Effector memory CD8-positive, alpha-beta T cell (primary cell): Measurements from ENCODE around the gene RBM44.

Experiments
- ATAC-seq: fragments of 150-1000 bp; cut with Tn5 transposase; replicated peaks from 2 replicates; pipeline ENCODE4 v1.10.0; 2021; ENCODE audit warnings: mild to moderate bottlenecking, moderate library complexity
- DNase-seq, 3 experiments: peaks; one replicate each; pipeline ENCODE4 v3.0.0; 2021
- H3K27ac Mint-ChIP-seq, 2 donors: one replicate each; pipeline ENCODE4 v1.8.0; 2022; ENCODE audit warnings: mild to moderate bottlenecking in 2 of 2, mixed read lengths in 2 of 2, moderate library complexity in 2 of 2
- H3K27me3 Mint-ChIP-seq, 2 donors: one replicate each; pipeline ENCODE4 v1.8.0; 2022; ENCODE audit warnings: mixed read lengths in 2 of 2
- H3K36me3 Mint-ChIP-seq: one replicate; pipeline ENCODE4 v1.8.0; 2022; ENCODE audit warnings: mild to moderate bottlenecking, moderate library complexity, mixed read lengths; ENCODE audit not compliant: insufficient read depth
- H3K4me1 Mint-ChIP-seq, 2 donors: one replicate each; pipeline ENCODE4 v1.8.0; 2022; ENCODE audit warnings: low read depth in 2 of 2, mixed read lengths in 2 of 2
- H3K4me3 Mint-ChIP-seq, 2 donors: one replicate each; pipeline ENCODE4 v1.8.0; 2022; ENCODE audit warnings: mild to moderate bottlenecking in 2 of 2, mixed read lengths in 2 of 2, moderate library complexity in 2 of 2
- H3K9me3 Mint-ChIP-seq, 2 donors: one replicate each; pipeline ENCODE4 v1.8.0; 2022; ENCODE audit warnings: mixed read lengths in 2 of 2

The RBM44 gene

DNA sequence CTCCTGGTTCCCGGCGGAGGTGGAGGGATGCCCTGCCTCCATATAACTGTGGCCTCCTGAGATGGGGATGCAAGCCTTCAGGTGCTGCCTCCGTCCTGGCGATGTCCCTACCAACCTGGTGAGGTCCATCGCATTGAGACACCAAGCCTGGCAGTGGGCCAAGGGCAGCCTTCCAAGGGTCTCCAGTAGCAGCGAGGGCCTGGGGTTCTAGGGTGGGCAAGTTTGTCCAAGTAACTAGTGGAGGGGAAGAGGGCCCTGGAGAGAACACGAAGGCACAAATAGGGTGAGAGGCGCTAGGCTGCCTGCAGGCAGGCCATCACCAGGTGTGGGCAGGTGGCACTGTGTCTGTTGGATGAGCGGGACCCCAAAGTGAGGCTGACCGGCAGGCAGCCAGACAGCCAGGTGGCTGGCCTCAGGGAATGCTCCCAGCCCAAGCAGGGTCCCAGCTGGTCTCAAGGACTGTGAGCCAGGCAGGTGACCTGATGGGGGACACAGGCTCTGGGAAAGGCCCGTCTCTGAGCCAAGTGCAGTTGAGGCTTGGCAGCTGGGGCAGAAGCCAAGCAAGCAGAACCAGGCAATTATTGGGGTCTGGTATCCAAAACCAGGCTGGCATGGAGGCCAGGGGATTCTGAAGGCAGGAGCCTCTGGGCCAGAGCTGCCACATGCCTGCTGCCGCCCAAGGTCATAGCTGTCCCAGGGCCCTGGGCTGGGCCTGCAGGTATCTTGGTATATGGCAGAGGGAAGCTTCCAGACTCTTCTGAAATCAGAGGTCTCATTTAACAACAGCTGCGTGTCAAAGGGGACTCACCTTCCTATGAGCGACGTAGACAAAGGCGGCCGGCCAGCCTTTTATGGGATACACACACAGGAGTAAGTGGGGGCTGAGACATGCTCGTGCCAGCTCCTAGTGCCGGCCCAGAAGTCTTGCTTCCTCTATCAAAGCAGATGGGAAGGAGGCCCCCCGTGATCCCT lies 84.2 kb downstream of the RBM44 start:
- peak overlapping the region in 1 of 2 donors; percentile 66 for H3K27ac Mint-ChIP-seq
- no peaks in the 10 kb centered on the region for H3K9me3 Mint-ChIP-seq
- DNase-seq, result no peak
- no peaks in the 10 kb centered on the region for H3K27me3 Mint-ChIP-seq
- ATAC-seq, result no peak
- H3K4me1 Mint-ChIP-seq, result no peaks in the 10 kb centered on the region
- H3K4me3 Mint-ChIP-seq, result no peak overlapping the region
- H3K36me3 Mint-ChIP-seq, result no peaks in the 10 kb centered on the region

DNA sequence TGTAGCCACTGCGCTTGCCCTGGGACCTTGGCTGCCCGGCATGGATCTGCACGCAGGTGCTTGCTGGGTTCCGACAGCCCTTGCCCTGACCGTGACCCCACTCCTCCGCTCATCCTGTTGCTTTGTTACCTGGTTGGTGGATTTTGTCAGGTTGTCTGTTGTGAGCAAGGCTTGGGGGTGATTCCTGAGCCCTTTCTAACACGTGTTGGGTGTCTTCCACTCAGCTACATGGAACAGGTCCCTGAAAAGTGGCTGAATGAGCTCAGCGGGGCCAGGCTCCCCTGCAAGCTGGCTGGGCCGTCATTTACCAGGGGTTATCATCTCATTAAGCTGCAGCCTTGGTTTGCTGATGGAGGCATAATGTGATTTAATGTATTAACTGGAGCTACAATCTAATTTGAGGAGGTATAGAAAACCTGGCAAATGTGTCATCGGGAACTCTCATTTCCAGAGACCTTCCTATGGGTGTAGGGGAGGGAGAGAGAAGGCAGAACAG lies 85.4 kb downstream of the RBM44 start:
- no peak for ATAC-seq
- H3K4me1 Mint-ChIP-seq, result no peaks in the 10 kb centered on the region
- H3K9me3 Mint-ChIP-seq, result no peaks in the 10 kb centered on the region
- no peak overlapping the region for H3K4me3 Mint-ChIP-seq
- no peak for DNase-seq
- no peaks in the 10 kb centered on the region for H3K27me3 Mint-ChIP-seq
- no peak overlapping the region for H3K27ac Mint-ChIP-seq
- H3K36me3 Mint-ChIP-seq, result no peaks in the 10 kb centered on the region

- no peaks in the 10 kb centered on the region for H3K36me3 Mint-ChIP-seq
- DNase-seq (no peak), ATAC-seq (no peak)
- no peaks in the 10 kb centered on the region for H3K27me3 Mint-ChIP-seq
- H3K4me1 Mint-ChIP-seq, result no peaks in the 10 kb centered on the region
- H3K27ac Mint-ChIP-seq, result no peak overlapping the region
- no peak overlapping the region for H3K4me3 Mint-ChIP-seq
- no peaks in the 10 kb centered on the region for H3K9me3 Mint-ChIP-seq
Measured at GRCh38 chr2:237884681-237885080, 86.1 kb downstream of the RBM44 start.

GRCh38 chr2:237885111-237885930 lies 86.7 kb downstream of the RBM44 start:
- Mint-ChIP-seq H3K9me3 (no peaks in the 10 kb centered on the region), H3K4me1 (no peaks in the 10 kb centered on the region), H3K4me3 (no peak overlapping the region)

DNA sequence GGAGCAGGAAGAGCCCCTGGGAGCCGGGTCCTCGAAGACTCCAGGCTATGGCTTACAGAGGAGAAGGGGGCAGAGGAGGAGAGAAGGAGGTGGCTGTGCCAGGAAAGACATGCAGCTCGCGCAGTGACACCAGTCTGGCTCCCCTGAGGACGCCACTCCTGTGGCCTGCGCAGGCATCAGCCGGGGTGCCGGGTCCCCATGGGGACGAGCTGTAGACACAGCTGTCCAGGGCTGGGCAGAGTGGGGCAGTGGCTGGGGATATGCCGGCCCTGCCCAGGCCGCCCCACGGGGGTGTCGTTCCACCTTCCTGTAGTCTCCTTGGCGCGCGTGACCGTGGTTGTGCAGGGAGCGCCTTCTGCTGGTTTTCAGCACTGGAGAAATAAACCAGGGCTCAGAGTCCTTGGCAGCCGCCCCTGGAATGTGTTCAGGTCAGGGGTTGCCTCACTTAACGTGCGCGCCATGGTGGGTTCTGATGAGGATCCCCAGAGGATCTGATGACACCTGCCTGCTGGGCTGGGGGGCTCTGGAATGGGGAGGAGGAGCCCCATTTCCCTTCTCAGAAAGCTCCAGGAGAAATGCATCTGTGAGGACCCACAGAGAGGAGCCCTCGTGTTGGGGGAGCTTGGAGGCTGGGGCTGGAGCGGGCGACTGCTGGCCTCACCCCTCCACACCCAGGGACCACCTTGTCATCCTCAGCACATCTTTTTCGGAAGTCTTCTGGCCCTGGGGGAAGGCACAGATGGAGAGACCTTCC lies 87.5 kb downstream of the RBM44 start:
- H3K36me3 Mint-ChIP-seq, result no peaks in the 10 kb centered on the region
- H3K9me3 Mint-ChIP-seq, result no peaks in the 10 kb centered on the region
- H3K4me1 Mint-ChIP-seq, result no peaks in the 10 kb centered on the region
- ATAC-seq (no peak), DNase-seq (no peak)
- H3K27me3 Mint-ChIP-seq, result no peaks in the 10 kb centered on the region
- no peak overlapping the region for H3K4me3 Mint-ChIP-seq
- no peak overlapping the region for H3K27ac Mint-ChIP-seq

More at GRCh38 chr2:237885111-237885930, 86.7 kb downstream of the RBM44 start:
- no peak overlapping the region for H3K27ac Mint-ChIP-seq
- ATAC-seq, result no peak
- H3K36me3 Mint-ChIP-seq, result no peaks in the 10 kb centered on the region
- H3K27me3 Mint-ChIP-seq, result no peaks in the 10 kb centered on the region
- no peak for DNase-seq

DNA sequence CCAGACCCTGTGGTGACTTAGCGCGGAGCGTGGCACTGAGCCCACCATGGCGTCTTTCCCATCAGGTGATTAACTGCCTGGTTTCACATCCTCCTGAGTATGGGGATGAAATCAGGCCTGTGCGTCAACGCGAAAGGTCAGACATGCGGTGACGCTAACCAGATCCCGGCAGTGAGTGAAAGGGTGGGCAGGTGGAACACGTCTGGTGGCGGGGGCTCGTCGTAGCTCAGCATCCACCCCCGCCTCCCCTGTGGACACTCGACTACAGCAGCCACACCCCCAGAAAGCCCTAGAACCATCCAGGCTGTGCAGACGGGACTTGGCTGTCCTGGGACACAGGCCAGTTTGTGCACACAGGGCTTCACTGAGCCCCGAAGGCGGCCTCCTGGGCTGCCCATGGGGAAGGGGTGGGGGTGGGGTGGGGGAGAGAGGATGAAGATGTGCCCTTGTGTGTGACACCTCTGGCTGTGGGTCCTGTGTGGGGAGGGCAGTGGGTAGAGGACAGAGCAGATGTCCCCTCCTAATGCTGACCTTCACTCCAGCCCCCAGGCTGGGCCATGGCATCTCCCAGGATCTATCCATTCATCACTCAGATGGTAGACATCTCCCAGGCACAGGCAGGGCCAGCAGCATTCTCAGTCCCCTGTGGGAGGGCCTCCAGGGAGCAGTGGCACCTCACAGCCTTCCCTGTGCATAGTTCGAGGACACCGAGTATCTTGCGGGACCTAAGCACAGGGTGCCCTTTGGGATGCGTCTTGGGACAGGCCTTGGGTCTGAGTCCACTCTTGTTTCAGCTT lies 88.3 kb downstream of the RBM44 start:
- H3K27me3 Mint-ChIP-seq, result no peaks in the 10 kb centered on the region

DNA sequence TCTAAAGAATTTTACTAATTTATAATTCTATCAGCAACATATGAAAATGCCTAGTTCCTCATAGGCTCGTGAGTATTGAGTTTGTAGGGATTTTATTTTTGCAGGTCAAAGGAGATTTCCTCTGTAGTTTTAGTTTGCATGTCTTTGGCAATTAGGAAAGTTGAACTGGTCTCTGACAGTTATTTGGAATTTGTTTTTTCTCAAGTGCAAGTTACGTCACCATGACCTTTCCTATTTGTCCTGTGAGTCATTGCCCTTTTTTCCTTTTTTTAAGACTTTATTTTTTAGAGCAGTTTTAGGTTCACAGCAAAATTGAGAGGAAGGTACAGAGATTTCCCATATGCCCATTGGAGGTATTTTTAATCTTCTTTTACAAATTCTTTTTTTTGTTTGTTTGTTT lies 89.8 kb downstream of the RBM44 start:
- H3K27me3 Mint-ChIP-seq, result no peaks in the 10 kb centered on the region
- no peak for ATAC-seq
- H3K4me3 Mint-ChIP-seq, result no peak overlapping the region
- H3K9me3 Mint-ChIP-seq, result no peaks in the 10 kb centered on the region
- H3K36me3 Mint-ChIP-seq, result no peaks in the 10 kb centered on the region
- DNase-seq, result no peak
- peaks cover 3 to 11% of the 10 kb centered on the region in 2 donors for H3K4me1 Mint-ChIP-seq
- no peak overlapping the region for H3K27ac Mint-ChIP-seq

More for the DNA sequence above, 88.3 kb downstream of the RBM44 start:
- no peak for DNase-seq
- Mint-ChIP-seq H3K36me3 (no peaks in the 10 kb centered on the region), H3K27ac (no peak overlapping the region), H3K4me1 (peaks cover 0 to 2% of the 10 kb centered on the region in 2 donors), H3K9me3 (no peaks in the 10 kb centered on the region), H3K4me3 (no peak overlapping the region)
- ATAC-seq, result no peak

DNA sequence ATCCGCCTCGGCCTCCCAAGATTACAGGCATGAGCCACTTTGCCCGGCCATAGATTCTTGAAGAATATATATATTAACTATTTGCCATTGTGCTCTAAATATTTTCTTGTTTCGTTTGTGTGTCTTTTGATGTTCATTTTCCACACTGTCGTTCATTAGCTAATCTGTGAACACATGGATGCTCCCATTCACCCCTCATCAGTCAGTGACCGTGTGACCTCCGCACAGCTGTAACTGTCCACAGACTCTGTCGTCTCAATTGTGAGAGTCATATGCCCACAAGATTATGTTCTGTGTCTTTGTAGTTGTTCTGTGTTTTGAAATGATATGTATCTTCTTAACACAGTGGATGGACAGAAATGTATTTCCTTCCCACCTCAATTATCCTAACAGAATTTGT lies 90.4 kb downstream of the RBM44 start:
- no peak overlapping the region for H3K27ac Mint-ChIP-seq
- no peaks in the 10 kb centered on the region for H3K36me3 Mint-ChIP-seq
- ATAC-seq (no peak), DNase-seq (no peak)
- H3K27me3 Mint-ChIP-seq, result no peaks in the 10 kb centered on the region
- H3K4me1 Mint-ChIP-seq, result peaks cover 4 to 11% of the 10 kb centered on the region in 2 donors
- no peaks in the 10 kb centered on the region for H3K9me3 Mint-ChIP-seq
- H3K4me3 Mint-ChIP-seq, result no peak overlapping the region

GRCh38 chr2:237889811-237890210 lies 91.2 kb downstream of the RBM44 start:
- Mint-ChIP-seq H3K36me3 (no peaks in the 10 kb centered on the region), H3K27ac (no peak overlapping the region), H3K4me1 (peaks cover 4 to 11% of the 10 kb centered on the region in 2 donors), H3K9me3 (no peaks in the 10 kb centered on the region), H3K4me3 (no peak overlapping the region), H3K27me3 (no peaks in the 10 kb centered on the region)
- no peak for DNase-seq
- ATAC-seq, result no peak
